K562 (cell line): ENCODE measurements around the gene CREB3L1. TPM values are rescaled to one million over a fixed set of nuclear protein-coding genes. Genes with fewer than 3 reads are reported as not detected.

Experiments
- CREBBP ChIP-seq: IDR thresholded peaks from one replicate; pipeline ENCODE4 v1.6.1; 2012; ENCODE audit warnings: low read depth, mild to moderate bottlenecking, control low read depth, inconsistent platforms, low read length
- DPF2 ChIP-seq: fragments of 450-650 bp; IDR thresholded peaks from 2 replicates; pipeline ENCODE4 v1.6.1; 2016
- ETV5 ChIP-seq: sonication (generic); formaldehyde crosslinking; IDR thresholded peaks from 2 replicates; pipeline ENCODE4 v1.4.0; 2020; ENCODE audit warnings: low read depth, mild to moderate bottlenecking, missing genetic modification reagents
- HDAC2 ChIP-seq: fragments of 450-650 bp; IDR thresholded peaks from 2 replicates; pipeline ENCODE4 v1.6.1; 2016; ENCODE audit warnings: mild to moderate bottlenecking
- MECOM ChIP-seq: fragments of 250-450 bp; sonication (Bioruptor Pico); IDR thresholded peaks from 2 replicates; pipeline ENCODE4 v1.8.0; 2022; ENCODE audit warnings: inconsistent platforms
- NR4A1 ChIP-seq, 2 experiments: fragments of 250-450 bp in 1 of 2; fragments of 450-650 bp in 1 of 2; sonication (Bioruptor Pico) in 1 of 2; IDR thresholded peaks; 2 replicates each; pipeline versions ENCODE4 v1.4.0 to v1.6.1; 2016 to 2020; ENCODE audit warnings: mild to moderate bottlenecking in 2 of 2, missing compliant biosample characterization in 1 of 2, missing genetic modification characterization in 1 of 2, moderate library complexity in 1 of 2
- PTTG1 ChIP-seq: fragments of 450-650 bp; IDR thresholded peaks from 2 replicates; pipeline ENCODE4 v1.6.1; 2016; ENCODE audit warnings: low read depth, mild to moderate bottlenecking, missing genetic modification characterization, missing compliant biosample characterization
- ZNF57 ChIP-seq: fragments of 450-650 bp; formaldehyde crosslinking; IDR thresholded peaks from 2 replicates; pipeline ENCODE4 v1.4.0; 2020; ENCODE audit warnings: mild to moderate bottlenecking, moderate library complexity
- polyA plus RNA-seq, 8 experiments: library from polyadenylated mRNA; depleted of rRNA in 4 of 8; stranded (reverse) in 5 of 8; unstranded in 3 of 8; fragments of >200 nt; fragmentation: Nextera tagmentation in 2 of 8; fragmentation: Illumina TruSeq in 1 of 8; extraction: Ambion mirVana in 2 of 8; extraction: Trizol in 1 of 8; gene quantifications; 2 replicates each; pipeline versions ENCODE4 v1.2.1 to v1.2.3, GENCODE V29; 2011 to 2014; ENCODE audit warnings: inconsistent platforms in 1 of 8, missing spikeins in 1 of 8
- total RNA-seq, 7 experiments: library from RNA; depleted of rRNA in 6 of 7; stranded (reverse); fragments of >200 nt in 6 of 7; fragmentation: Illumina TruSeq in 2 of 7; extraction: Trizol in 2 of 7; gene quantifications; 2 replicates each; pipeline versions ENCODE4 v1.2.1 to v1.2.3, GENCODE V29; 2011 to 2021; ENCODE audit warnings: low replicate concordance in 1 of 7
- TF ChIP-seq, protein P1 (sequence below), 2 experiments: fragments of 200-800 bp in 1 of 2; sonication (Bioruptor generic) in 1 of 2; sonication (generic) in 1 of 2; formaldehyde crosslinking in 1 of 2; IDR thresholded peaks in 1 of 2; conservative IDR thresholded peaks in 1 of 2; 2 replicates each; pipeline versions ENCODE4 v1.5.0 to v1.6.1; 2016 to 2020; ENCODE audit warnings: missing compliant biosample characterization in 1 of 2, missing genetic modification characterization in 1 of 2, missing genetic modification reagents in 1 of 2
- TF ChIP-seq, protein P2 (sequence below): fragments of 450-650 bp; IDR thresholded peaks from 2 replicates; pipeline ENCODE4 v1.6.1; 2018; ENCODE audit not compliant: partially characterized antibody
- TF ChIP-seq, protein P3 (sequence below): fragments of 200-800 bp; sonication (Bioruptor generic); IDR thresholded peaks from 2 replicates; pipeline ENCODE4 v1.6.1; 2017; ENCODE audit warnings: missing genetic modification characterization, missing compliant biosample characterization
- TF ChIP-seq, protein P4 (sequence below): sonication (generic); formaldehyde crosslinking; IDR thresholded peaks from 2 replicates; pipeline ENCODE4 v1.4.0; 2020; ENCODE audit warnings: mild to moderate bottlenecking, missing genetic modification reagents

The CREB3L1 gene
- total and polyA plus RNA-seq, 9 of the 15 experiments (the other 6 are each of a cell fraction or from before 2014, with no cell fraction given): 1.2 to 27.6 (median 3.7) TPM

DNA sequence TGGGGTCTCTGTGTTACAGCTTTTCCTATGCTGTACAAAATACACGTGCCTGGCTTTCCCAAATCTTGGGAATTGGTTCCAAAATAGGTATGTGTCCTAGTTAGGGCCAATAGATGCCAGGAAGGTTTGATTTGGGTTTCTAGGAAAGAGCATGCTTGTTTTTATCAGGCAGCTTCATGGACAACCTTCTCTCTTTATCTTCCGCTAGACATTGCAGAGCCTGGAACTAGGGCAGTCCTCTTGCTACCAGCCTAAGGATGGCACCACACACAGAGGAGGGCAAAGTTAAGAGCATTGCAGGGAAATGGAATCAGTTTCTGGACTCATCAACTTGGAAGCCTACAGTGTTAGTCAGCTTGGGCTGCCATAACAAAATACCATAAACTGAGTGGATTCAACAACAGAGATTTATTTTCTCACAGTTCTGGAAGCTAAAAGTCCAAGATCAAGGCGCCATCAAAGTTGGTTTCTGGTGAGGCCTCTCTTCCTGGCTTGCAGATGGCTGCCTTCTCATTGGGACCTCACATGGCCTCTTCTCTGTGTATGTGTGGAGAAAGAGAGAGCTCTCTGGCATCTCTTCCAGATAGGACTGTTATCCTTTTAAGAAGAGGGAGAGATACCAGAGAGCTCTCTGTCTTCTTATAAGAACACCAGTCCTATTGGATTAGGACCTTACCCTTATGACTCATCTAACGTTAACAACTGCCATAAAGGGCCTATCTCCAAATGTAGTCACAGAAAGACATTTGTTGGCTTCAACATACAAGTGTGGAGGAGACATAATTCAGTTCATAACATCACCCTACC lies 27.3 kb upstream of the CREB3L1 start (continued):
- TF ChIP-seq NR4A1 (CRISPR knock-in tag; IDR thresholded peaks at IDR 0.05) (no peak), NR4A1 (tag; IDR thresholded peaks at IDR 0.05) (0 out of 2 replicates have a peak, but pooled peaks have one; percentile 0), MECOM (0 out of 2 replicates have a peak, but pooled peaks have one; percentile 3), DPF2 (peak; percentile 63), CREBBP (no peak), ETV5 (0 out of 2 replicates have a peak, but pooled peaks have one; percentile 50), ZNF57 (0 out of 2 replicates have a peak, but pooled peaks have one; percentile 11), PTTG1 (tag) (0 out of 2 replicates have a peak, but pooled peaks have one; percentile 14), HDAC2 (no peak)
- TF ChIP-seq, protein P1, sequence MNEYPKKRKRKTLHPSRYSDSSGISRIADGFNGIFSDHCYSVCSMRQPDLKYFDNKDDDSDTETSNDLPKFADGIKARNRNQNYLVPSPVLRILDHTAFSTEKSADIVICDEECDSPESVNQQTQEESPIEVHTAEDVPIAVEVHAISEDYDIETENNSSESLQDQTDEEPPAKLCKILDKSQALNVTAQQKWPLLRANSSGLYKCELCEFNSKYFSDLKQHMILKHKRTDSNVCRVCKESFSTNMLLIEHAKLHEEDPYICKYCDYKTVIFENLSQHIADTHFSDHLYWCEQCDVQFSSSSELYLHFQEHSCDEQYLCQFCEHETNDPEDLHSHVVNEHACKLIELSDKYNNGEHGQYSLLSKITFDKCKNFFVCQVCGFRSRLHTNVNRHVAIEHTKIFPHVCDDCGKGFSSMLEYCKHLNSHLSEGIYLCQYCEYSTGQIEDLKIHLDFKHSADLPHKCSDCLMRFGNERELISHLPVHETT (CRISPR knock-in tag; conservative IDR thresholded peaks at IDR 0.05 in 1 of 2, IDR thresholded peaks at IDR 0.05 in 1 of 2): peak in 1 of 2 experiments; percentile 6; a peak in 1 of 4 replicates
- TF ChIP-seq, protein P2, sequence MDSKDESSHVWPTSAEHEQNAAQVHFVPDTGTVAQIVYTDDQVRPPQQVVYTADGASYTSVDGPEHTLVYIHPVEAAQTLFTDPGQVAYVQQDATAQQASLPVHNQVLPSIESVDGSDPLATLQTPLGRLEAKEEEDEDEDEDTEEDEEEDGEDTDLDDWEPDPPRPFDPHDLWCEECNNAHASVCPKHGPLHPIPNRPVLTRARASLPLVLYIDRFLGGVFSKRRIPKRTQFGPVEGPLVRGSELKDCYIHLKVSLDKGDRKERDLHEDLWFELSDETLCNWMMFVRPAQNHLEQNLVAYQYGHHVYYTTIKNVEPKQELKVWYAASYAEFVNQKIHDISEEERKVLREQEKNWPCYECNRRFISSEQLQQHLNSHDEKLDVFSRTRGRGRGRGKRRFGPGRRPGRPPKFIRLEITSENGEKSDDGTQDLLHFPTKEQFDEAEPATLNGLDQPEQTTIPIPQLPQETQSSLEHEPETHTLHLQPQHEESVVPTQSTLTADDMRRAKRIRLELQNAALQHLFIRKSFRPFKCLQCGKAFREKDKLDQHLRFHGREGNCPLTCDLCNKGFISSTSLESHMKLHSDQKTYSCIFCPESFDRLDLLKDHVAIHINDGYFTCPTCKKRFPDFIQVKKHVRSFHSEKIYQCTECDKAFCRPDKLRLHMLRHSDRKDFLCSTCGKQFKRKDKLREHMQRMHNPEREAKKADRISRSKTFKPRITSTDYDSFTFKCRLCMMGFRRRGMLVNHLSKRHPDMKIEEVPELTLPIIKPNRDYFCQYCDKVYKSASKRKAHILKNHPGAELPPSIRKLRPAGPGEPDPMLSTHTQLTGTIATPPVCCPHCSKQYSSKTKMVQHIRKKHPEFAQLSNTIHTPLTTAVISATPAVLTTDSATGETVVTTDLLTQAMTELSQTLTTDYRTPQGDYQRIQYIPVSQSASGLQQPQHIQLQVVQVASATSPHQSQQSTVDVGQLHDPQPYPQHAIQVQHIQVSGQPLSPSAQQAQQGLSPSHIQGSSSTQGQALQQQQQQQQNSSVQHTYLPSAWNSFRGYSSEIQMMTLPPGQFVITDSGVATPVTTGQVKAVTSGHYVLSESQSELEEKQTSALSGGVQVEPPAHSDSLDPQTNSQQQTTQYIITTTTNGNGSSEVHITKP: no peak
- TF ChIP-seq, protein P3, sequence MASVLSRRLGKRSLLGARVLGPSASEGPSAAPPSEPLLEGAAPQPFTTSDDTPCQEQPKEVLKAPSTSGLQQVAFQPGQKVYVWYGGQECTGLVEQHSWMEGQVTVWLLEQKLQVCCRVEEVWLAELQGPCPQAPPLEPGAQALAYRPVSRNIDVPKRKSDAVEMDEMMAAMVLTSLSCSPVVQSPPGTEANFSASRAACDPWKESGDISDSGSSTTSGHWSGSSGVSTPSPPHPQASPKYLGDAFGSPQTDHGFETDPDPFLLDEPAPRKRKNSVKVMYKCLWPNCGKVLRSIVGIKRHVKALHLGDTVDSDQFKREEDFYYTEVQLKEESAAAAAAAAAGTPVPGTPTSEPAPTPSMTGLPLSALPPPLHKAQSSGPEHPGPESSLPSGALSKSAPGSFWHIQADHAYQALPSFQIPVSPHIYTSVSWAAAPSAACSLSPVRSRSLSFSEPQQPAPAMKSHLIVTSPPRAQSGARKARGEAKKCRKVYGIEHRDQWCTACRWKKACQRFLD (CRISPR knock-in tag): peak; percentile 84; the same call in 1 of the 2 replicates
- TF ChIP-seq, protein P4, sequence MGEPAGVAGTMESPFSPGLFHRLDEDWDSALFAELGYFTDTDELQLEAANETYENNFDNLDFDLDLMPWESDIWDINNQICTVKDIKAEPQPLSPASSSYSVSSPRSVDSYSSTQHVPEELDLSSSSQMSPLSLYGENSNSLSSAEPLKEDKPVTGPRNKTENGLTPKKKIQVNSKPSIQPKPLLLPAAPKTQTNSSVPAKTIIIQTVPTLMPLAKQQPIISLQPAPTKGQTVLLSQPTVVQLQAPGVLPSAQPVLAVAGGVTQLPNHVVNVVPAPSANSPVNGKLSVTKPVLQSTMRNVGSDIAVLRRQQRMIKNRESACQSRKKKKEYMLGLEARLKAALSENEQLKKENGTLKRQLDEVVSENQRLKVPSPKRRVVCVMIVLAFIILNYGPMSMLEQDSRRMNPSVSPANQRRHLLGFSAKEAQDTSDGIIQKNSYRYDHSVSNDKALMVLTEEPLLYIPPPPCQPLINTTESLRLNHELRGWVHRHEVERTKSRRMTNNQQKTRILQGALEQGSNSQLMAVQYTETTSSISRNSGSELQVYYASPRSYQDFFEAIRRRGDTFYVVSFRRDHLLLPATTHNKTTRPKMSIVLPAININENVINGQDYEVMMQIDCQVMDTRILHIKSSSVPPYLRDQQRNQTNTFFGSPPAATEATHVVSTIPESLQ: 0 out of 2 replicates have a peak, but pooled peaks have one; percentile 57
